Parathyroid adenoma (tissue), 2 donors: ENCODE measurements around the gene TAF15.

ENCODE experiments used
- H2AFZ ChIP-seq: fragments of 300-600 bp; sonication (generic); one replicate; pipeline ENCODE4 v1.7.0; 2017; ENCODE audit warnings: antibody characterized with exemption, mild to moderate bottlenecking
- H3K27ac ChIP-seq: fragments of 300-600 bp; sonication (generic); one replicate; pipeline ENCODE4 v1.7.0; 2017
- H3K27me3 ChIP-seq: fragments of 300-600 bp; sonication (generic); one replicate; pipeline ENCODE4 v1.7.0; 2017; ENCODE audit warnings: low read length; ENCODE audit not compliant: control insufficient read depth, insufficient read depth
- H3K36me3 ChIP-seq: fragments of 300-600 bp; sonication (generic); one replicate; pipeline ENCODE4 v1.7.0; 2017; ENCODE audit warnings: low read length; ENCODE audit not compliant: control insufficient read depth, insufficient read depth
- H3K4me1 ChIP-seq: fragments of 300-600 bp; sonication (generic); one replicate; pipeline ENCODE4 v1.7.0; 2017; ENCODE audit warnings: control low read depth
- H3K4me2 ChIP-seq: fragments of 300-600 bp; sonication (generic); one replicate; pipeline ENCODE4 v1.7.0; 2017; ENCODE audit warnings: low read length
- H3K4me3 ChIP-seq: fragments of 300-600 bp; sonication (generic); one replicate; pipeline ENCODE4 v1.7.0; 2017; ENCODE audit warnings: low read depth, low read length
- H3K79me2 ChIP-seq: fragments of 300-600 bp; sonication (generic); one replicate; pipeline ENCODE4 v1.7.0; 2017; ENCODE audit warnings: control low read depth
- H3K9ac ChIP-seq: fragments of 300-600 bp; sonication (generic); one replicate; pipeline ENCODE4 v1.7.0; 2017; ENCODE audit warnings: mild to moderate bottlenecking
- H3K9me3 ChIP-seq: fragments of 300-600 bp; sonication (generic); one replicate; pipeline ENCODE4 v1.7.0; 2017; ENCODE audit warnings: low read length; ENCODE audit not compliant: control insufficient read depth
- CTCF ChIP-seq: fragments of 300-600 bp; sonication (generic); IDR thresholded peaks from one replicate; pipeline ENCODE4 v1.7.0; 2017; ENCODE audit warnings: antibody characterized with exemption, mild to moderate bottlenecking
- donor health status: primary hyperparathyroidism.

TAF15 gene

DNA sequence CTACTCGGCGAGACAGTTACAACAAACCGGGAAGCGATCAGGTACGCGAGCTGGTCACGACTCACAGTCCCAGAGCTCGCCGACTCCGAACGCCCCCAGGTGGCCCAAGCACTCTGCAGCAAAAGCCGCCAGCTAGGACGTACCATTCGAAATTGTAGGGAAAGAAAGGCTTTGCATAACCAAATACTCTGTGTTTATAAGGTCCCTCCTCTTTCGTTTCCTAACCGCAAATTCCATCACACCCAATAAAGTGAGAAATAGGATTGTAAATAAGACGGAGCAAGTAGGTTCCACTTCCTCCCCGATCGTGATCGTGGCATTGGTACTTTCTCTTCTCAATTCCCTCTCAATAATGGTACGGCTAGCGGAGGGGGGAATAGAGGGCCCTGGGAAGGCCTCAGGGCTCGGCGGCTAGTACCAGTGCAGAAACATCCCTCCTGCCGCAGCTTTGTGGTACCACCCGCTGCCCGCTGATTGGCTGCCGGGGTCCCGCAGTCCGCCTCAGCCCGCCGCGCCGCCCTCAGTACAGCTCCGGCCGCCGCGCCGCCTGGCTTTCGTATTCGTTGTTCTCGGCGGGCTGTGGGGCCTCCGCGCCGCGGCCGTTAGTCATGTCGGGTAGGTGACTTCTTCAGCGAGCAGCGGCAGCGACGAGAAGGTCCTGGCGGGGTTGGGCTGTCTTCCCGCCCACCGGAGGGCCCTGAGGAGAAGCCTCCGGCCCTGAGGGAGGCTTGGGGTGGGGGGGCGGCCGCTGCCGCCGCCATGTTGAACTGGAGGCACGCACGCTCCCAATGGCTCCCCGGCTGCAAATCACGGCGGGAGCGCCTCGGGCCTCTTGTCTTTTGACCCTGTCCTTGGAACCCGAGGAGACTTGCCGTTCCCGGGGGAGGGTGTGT lies at the start of gene TAF15:
Gene TAF15, plus strand, starts transcription at position 523 of the 893 bp plus-strand sequence. Its CDS starts 86 bp downstream, at position 609.
- peaks cover 8% of the 10 kb centered on the region for H3K4me1 ChIP-seq
- H3K36me3 ChIP-seq: no peaks in the 10 kb centered on the region
- peak within 1 kb of the TSS; percentile 90 for H2AFZ ChIP-seq

DNA sequence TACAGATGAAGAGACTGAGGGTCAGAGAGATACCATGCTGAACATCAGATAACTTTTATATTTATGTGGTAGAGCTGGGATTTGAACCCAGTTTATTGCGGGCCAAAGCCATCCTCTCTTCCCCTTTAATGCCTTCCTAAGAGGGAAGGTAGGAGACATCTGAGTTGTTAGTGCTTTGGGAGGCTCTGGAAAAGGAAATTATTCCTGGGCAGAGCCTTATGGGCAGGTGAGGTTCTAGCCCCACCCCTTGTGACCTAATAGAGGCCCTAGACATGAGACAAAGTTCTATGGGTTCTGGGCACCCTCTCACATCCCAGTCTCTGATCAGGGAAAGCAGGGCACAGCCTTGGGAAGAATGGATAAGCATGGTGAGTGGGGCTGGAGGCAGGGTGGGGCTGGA lies 48.7 kb upstream of the TAF15 start, which contains the start of gene C17orf50:
Gene C17orf50, plus strand, starts transcription at position 301 of the 400 bp plus-strand sequence. Its CDS starts 55 bp downstream, at position 356.
- Histone ChIP-seq H3K79me2 (no peaks in the 10 kb centered on the region), H3K27ac (no peak within 1 kb of the TSS), H3K4me2 (no peak within 1 kb of the TSS), H3K4me3 (no peak within 1 kb of the TSS), H3K9ac (no peak within 1 kb of the TSS), H3K9me3 (no peaks in the 10 kb centered on the region), H3K36me3 (no peaks in the 10 kb centered on the region), H3K4me1 (no peaks in the 10 kb centered on the region), H2AFZ (no peak within 1 kb of the TSS), H3K27me3 (no peaks in the 10 kb centered on the region)
- no peak for TF ChIP-seq CTCF

More for the DNA sequence above, at the start of gene TAF15:
- Histone ChIP-seq H3K4me2 (peak within 1 kb of the TSS; percentile 83), H3K4me3 (peak within 1 kb of the TSS; percentile 94), H3K27ac (peak within 1 kb of the TSS; percentile 99), H3K79me2 (peaks cover 23% of the 10 kb centered on the region), H3K9me3 (no peaks in the 10 kb centered on the region), H3K9ac (peak within 1 kb of the TSS; percentile 99), H3K27me3 (no peaks in the 10 kb centered on the region)
- TF ChIP-seq CTCF: peak; percentile 75

DNA sequence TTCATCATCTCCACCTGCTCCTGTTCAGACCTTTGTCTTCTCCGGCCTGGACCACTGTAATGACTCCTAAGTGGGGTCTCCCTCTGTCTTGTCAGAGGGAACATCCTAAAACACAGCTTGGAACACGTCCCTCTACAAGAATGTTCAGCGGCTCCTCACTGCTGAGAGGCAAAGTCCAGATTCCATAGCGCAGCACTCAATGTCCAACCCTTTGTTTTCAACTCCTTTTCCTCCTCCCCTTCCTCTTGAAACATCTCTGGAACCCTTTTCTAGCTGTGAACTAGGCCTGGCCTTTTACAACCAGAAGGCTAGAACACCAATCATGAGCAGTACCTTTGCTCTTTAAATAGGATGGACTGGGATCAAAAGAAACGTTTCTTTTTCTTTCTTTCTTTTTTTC lies 47.7 kb upstream of the TAF15 start:
- H3K27me3 ChIP-seq: no peaks in the 10 kb centered on the region
- H2AFZ ChIP-seq: no peak overlapping the region
- no peaks in the 10 kb centered on the region for H3K9me3 ChIP-seq
- H3K79me2 ChIP-seq: no peaks in the 10 kb centered on the region
- no peak overlapping the region for H3K27ac ChIP-seq
- no peaks in the 10 kb centered on the region for H3K4me1 ChIP-seq
- H3K4me2 ChIP-seq: no peak overlapping the region
- no peak overlapping the region for H3K9ac ChIP-seq
- no peak for TF ChIP-seq CTCF
- H3K4me3 ChIP-seq: no peak overlapping the region
- H3K36me3 ChIP-seq: no peaks in the 10 kb centered on the region

DNA sequence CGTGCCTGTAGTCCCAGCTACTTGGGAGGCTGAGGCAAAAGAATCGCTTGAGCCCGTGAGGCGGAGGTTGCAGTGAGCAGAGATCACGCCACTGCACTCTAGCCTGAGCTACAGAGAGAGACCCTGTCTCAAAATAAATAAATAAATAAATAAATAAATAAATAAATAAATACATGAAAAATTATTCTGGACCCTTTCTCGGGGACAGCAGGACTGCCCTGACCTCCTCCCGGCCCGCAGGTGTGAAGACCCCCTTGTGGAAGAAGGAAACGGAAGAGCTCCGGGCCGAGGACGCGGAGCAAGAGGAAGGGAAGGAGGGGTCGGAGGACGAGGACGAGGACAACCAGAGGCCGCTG lies 45.5 kb upstream of the TAF15 start:
- Histone ChIP-seq H3K27me3 (no peaks in the 10 kb centered on the region), H3K27ac (peak overlapping the region; percentile 49), H3K4me1 (no peaks in the 10 kb centered on the region), H3K36me3 (no peaks in the 10 kb centered on the region), H3K79me2 (no peaks in the 10 kb centered on the region), H3K4me2 (peak overlapping the region; percentile 76), H3K9ac (no peak overlapping the region), H3K4me3 (peak overlapping the region; percentile 44), H3K9me3 (no peaks in the 10 kb centered on the region), H2AFZ (peak overlapping the region; percentile 100)
- no peak for TF ChIP-seq CTCF
